HG02642 (cell line): ENCODE data around the gene VPREB3.
A peak's percentile ranks its signal among the peaks of the same experiment; 100 is the strongest.

ENCODE experiments used
- ATAC-seq: cut with Tn5 transposase; IDR thresholded peaks from one replicate; pipeline ENCODE4 v1.9.1; 2021; ENCODE audit warnings: mild to moderate bottlenecking; ENCODE audit not compliant: unreplicated experiment, poor library complexity

Gene VPREB3, protein sequence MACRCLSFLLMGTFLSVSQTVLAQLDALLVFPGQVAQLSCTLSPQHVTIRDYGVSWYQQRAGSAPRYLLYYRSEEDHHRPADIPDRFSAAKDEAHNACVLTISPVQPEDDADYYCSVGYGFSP

DNA sequence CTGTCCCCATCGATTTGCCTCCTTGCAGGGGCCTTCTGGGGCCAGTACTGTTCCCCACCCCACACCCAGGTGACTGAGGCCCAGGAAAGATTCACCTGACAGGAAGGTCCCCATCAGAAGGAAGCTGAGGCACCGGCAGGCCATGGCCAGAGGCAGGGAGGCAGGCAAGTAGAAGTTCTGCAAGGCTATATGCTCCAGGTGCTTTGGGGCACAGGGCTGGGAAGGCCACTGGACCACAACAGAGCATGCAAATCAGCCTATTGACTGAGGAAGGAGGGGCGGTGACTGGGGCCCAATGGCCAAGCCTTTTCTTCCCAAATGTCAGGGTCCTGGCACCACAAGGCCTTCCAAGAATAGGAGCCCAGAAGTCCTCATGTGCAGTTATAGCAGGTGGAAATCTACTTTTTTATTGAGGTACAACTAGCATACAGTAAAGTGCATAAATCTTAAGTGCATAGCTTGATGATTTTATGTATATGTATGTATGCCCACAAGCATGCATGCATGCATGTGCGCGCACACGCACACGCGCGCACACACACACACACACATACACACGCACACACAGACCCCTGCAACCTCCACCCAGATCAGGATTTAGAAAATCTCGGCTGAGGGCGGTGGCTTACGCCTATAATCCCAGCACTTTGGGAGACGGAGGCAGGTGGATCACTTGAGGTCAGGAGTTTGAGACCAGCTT, at the start of gene VPREB3:
TSS of gene VPREB3 (minus strand) at position 206 of the 700 bp plus-strand sequence. CDS start at position 144, 62 bp downstream.
- ATAC-seq, result no peak

DNA sequence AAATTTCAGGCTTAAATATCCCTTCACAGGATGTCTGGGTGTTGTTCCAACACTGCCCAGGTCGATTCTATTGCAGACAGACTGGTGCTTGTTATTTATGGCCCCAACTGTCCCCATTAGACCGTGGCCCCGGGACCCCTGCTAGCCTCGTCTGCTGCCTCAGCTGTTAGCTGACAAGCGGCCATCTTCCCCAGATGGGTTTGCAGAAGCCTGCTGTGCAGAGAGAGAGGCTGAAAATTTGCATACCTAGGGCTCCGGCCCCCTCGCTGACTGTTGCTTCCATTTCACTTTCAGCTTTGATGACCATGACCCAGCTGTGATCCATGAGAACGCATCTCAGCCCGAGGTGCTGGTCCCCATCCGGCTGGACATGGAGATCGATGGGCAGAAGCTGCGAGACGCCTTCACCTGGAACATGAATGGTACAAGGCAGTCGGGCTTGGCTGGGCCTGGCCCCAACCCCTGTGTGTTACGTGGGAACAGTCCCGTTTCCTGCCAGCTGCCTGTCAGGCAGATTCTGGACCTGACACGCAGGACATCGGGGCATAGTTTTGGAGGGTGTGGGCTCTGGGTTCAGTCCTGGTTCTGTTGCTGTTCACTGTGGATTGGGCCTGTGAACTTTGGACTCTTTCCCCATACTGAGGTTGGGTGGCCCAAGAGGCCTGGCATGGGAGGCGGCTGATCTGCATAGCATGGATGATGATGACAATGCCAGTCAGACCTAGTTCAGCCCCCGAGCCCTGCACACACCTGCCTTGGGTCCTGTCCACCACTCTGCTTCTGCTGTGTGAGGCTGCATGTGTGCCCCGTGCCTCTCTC, 49.0 kb upstream of the VPREB3 start:
- ATAC-seq, result no peak

DNA sequence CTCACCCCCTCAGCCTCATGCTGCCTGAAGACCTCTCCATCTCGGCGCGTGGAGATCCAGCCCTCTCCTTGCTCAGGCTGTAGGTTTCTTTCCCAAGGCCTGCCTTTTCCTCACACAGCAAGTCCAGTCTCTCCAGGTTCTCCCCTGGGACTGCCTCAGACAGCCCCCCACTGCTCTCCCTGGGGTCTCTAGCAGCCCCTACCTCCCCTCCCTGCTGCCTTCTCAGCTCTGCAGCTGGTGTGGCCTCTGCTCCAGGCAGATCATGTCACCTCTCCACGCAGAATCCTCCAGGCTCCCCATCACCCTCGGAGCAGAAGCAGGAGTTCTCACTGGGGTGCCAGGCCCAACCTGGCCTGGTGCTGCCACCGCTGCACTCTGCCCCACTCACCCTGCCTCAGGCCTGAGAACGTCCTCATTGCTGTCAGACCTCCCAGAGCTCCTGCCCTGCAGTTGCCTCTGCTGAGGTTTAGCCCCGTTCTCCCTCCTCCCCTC, 47.7 kb upstream of the VPREB3 start:
- ATAC-seq, result no peak

DNA sequence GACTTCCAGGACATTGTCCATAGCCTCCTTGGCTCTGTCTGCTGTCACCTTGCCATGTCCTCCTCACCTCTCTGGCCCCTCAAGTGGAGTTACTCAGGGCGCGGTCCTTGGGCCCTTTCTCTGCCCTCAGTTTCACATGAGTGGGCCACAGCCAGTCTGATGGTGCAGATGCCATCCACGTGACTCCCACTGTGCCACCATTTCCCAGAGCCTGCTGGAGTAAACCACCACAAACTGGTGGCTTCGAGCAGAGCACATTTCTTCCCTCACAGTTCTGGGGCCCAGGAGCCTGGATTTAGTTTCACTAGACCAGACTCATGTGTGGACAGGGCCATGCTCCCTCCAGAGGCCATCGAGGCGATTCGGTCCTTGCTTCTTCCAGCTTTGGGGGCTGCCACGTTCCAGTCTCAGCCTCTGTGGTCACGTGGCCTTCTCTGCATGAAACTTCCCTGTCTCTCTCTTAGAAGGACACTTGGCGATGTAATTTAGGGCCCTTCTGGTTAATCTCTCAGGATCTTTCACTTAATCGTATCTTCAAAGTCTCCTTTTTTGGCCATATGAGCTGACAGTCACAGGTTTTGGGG, 47.1 kb upstream of the VPREB3 start:
- ATAC-seq, result peak; percentile 18

DNA sequence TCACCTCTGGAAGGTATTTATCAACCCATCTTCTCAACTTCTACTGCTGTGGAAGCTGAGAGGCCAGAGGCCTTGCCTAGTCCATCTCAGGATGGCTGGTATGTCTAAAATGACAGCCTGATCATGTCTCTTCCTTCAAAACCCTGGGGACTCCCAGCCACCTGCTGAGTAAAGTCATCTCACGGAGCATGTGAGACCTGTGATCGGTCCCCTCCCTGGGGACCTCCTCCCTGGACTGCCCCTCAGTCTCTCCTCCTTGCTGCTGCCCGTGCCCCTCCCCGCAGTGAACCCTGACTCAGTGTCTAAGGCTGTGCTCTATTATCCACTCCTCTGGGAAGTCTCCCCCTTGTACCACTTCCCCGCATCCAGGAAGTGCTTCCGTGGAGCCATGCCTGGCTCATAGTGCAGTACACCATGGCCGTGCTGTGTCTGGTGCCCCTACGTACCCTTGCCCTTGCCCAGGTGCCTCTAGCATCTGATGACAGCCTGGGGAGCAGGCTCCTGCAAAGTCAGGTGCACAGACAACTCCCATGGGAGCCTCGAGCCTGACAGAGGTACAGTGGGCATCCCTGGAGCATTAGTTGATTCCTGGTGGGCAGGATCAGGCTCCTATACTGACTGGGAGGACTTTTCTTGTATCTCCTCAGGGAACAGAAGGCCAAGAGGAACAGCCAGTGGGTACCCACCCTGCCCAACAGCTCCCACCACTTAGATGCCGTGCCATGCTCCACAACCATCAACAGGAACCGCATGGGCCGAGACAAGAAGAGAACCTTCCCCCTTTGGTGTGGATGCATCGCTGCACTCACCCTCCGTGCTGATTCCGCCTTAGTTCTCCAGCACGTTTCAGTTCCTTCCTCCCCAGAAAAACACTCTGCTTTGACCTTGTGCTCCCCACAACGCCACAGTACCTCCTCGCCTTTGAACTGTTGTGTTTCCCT, 46.3 kb upstream of the VPREB3 start:
- ATAC-seq, result peak; percentile 57

DNA sequence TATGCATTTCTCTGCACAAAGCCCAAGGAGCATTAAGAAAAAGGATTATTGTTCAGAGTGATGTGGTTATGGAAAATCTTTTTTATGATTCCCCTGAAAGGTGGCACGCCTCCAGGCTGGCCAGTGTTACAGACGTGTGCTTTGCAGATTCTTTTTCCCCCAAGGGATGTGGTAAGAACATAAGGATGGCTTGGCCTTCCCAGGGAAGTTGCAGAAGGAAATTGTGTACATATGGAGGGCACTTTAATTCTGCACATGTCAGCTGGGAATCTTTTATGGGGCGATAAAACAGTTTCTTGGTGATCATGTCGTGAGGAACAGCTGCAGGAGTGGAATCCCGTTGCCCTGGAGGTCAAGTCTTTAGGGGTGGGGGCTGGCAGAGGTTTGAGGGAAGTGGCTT, 42.2 kb upstream of the VPREB3 start:
- ATAC-seq, result no peak

DNA sequence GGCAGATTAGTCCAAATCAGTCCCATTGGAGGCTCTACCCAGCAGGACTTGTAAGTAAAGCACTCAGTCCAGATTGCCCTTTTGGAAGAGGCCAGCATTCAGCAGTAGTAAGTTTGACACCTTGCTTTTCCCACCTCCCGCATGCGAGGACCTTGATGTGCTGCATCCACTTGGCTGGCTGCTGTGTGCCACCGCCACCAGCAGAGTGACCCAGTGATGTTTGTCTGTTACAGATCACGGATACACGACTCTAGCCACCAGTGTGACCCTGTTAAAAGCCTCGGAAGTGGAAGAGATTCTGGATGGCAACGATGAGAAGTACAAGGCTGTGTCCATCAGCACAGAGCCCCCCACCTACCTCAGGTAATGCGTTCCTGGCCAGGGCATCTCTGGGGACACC, 39.1 kb upstream of the VPREB3 start:
- ATAC-seq, result no peak

DNA sequence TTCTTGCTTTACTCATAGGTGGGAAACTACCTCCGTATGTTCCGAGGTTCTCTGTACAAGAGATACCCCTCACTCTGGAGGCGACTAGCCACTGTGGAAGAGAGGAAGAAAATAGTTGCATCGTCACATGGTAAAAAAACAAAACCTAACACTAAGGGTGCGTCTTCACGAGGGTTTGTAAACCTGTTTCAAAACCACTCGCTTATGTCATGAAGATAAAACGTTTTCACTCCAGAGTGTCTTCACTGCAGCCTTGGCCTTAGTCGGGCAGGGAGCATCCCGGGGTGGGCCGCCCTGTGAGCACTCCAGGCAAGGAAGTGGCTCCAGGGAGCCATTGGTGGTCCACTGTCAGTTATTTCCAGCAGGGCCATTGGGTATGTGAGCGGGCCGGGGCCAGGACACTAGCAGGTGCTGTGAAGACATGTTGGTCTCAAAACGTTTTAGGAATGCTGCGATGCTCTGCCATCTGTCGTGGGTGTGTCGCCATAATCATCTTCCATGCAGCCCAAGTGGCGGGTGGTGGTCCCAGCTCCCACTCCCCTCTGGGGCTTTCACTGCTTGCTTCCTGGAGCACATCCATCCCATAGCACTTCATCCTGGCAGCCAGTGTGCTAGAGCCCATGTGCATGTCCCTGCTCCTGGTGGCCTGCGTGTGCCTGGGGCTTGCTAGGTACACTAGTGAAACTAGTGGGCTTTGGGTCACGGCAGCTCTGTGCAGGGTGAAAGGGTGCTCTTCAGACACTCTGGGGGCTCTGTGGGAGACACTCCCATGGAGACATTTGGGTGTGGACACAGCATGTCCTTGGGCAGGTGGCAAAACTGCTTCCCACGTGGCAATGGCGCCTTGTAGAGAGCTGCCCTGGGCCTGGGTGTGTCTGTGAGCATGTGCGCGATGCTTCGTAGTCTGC, 37.8 kb upstream of the VPREB3 start:
- ATAC-seq, result no peak

DNA sequence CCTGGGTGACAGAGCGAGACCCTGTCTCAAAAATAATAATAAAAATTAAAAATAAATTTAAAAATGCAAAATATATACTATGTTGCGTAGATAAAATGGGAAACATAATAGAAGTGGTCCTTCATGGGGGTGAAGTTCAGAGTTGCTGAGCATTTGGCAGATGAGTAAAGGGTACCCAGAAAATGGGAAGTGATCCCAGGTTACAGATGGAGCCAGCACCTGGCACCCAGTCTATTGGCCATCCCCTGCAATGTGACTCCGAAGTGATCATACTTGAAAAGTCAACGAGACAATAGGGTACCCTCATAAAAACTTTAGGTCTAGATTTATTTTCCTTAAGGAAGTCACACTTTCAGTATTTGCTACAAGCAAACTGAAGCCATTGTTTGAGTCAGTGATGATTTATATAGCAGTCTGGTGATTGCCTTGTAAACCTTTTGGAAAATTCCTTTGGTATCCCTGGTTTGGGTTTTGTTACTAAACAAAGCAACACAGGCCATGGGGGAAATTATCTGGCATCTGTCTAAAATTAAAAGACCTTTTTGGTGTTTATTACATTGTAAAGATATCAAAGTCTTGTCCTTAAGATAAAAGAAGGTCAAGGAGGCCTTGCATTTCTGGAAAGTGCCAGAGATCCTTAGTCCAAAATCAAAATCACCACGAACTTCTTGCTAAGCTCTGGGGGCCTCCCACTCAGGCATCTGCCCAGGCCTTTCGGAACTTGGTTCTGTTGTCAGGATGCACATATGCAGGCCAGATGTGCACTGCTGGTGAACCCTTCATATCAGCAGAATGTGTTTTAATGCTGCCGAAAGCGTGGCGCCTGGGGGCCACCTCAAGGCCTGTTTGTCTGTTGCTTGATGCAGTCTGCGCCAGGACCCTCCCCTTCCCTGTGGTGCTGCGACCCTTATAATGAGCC, 36.9 kb upstream of the VPREB3 start:
- ATAC-seq, result no peak

DNA sequence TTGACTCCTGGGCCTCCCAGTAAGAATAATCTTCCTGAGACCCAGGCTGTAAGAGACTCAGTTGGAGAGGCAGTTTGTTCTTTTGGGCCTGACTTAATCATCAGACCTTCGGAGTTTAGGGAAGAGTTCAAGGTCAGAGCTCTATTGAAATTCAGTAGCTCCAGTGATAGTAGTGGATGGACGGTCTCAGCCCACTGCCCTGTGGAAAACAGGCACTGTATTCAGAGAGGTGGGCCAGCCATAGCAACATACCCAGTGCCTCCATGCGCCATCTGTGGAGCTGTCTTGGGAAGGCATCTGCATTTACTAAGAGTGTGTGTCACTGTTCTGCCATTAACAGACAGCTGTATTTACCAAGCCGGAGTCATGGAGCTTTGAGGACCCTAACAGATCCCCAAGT, 35.4 kb upstream of the VPREB3 start:
- ATAC-seq, result no peak

DNA sequence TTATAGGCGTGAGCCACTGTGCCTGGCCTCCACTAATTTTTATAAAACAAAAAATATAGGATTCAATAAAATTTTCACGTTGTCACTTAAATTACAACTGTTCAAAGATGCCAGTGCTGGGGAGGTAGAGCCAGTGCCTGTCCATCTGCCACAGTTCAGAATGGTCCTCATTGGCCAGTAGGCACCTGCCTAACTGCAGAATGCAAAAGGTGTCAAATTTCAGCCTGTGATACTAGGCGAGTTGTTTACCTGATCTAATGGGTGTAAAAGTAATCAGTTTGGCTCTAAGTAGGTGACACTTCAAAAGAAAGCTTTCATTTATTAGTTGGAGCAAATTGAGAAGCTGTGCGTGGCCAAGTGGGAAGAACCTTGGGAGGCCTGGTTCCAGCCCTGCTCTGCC, 34.9 kb upstream of the VPREB3 start:
- no peak for ATAC-seq

DNA sequence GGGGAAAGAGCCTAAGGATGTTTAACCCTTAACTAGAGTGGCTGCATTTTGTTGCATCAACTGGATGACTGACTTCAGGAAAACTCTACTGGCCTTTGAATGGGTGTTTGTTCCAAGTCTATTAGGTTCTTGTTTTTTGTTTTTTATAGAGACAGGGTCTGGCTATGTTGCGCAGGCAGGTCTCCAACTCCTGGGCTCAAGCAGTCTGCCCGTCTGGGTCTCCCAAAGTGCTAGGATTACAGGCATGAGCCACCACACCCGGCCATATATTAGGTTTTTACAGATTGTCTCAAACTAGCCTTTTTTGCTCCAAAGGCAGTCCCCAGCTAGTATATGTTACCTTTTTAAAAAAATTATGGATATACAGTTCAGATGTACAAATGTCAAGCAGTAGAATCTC, 33.7 kb upstream of the VPREB3 start:
- no peak for ATAC-seq

DNA sequence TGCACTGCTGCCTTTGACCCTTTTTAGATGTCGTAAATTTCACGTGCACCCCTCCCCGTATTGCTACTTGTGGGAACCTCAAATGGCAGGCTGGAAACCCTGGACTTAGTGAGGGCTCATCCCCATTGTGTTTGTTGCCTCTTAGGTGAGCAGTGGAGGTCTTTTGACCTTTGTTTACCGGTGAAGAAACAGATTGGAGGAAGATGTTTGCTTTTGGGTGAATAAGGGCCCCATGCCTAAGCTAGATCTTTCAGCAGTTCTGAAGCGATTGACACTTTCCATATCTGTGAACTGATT, 33.3 kb upstream of the VPREB3 start:
- ATAC-seq, result no peak

DNA sequence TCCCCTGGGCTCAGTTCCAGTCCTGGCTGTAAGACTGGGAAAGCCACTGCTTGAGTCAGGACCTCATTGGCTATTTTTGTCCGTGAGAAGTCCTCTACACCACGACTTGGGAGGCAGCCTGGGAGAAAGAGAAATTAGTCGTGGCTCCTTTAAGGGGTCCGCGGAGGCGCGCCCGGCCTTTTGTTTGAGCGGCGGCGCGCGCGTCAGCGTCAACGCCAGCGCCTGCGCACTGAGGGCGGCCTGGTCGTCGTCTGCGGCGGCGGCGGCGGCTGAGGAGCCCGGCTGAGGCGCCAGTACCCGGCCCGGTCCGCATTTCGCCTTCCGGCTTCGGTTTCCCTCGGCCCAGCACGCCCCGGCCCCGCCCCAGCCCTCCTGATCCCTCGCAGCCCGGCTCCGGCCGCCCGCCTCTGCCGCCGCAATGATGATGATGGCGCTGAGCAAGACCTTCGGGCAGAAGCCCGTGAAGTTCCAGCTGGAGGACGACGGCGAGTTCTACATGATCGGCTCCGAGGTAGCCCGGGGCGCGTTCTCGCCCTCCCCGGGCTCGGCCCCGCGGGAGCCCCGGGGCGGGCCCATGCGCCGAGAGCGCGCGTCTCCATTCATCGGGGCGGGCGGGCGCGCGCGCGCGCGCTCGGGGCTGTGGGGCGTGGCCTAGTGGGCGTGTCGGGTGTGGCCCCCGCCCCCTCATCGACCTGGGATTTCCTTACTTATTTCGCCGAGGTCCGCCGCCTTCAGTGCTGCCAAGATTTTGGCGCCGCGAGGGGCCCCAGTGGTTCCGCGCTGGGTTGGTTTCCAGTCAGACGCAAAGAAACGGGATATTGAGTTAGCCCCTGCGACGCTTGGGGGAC, 32.8 kb upstream of the VPREB3 start, which contains the start of gene SMARCB1:
TSS of gene SMARCB1 (plus strand) at position 215 of the 848 bp plus-strand sequence. CDS start at position 419, 204 bp downstream.
- peak; percentile 76 for ATAC-seq

DNA sequence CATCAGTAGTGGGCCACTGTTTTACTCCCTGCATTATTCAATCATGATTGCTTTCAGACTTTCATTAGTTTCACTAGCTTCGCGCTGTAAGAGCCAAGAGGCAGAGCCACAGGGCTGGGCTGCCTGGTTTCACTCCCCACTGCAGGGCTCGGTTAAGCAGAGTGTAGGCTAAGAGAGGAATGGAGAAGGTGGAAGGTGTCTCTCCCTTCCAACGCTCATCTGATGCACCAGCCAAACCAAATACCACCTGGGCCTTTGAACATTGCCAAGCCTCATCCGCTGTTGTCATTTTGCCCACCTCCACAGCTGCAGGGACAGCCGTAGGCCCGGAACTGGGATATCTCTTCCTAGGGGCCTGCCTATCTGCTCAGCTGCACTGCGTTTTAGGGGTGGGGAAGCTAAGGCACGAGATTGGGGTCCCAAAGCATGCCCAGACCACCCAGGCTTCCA, 32.1 kb upstream of the VPREB3 start:
- ATAC-seq, result no peak

DNA sequence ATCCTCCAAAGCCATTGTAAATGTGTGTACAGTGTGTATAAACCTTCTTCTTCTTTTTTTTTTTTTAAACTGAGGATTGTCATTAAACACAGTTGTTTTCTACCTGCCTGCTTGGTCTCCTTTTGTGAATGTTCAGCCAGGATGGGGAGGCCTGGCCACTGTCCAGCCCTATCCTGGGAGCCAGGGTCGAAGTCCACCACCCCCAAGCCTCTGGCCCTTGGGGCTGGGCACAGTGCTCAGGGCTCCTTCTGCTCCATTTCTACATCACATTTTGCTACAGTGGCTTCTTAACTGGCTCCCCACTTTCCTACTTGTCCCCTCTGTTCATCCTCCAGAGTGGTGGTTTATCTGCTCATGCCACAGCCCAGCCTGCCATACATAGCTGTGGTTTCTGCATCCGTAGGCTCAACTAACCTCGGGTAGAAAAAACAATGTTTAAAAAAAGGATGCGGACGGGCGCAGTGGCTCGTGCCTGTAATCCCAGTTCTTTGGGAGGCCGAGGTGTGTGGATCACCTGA, 30.0 kb upstream of the VPREB3 start:
- no peak for ATAC-seq
